HG03066 (cell line): ENCODE results near the gene SHB.
"Not testable (repeated sequence)": the region's sequence is repeated elsewhere in the genome, so short reads cannot be mapped to it uniquely, and the experiment has no call there.

Experiments
- ATAC-seq: cut with Tn5 transposase; IDR thresholded peaks from one replicate; pipeline ENCODE4 v1.9.1; 2021; ENCODE audit warnings: low read depth; ENCODE audit not compliant: unreplicated experiment

Gene SHB

GRCh38 chr9:37909836-37910235 is 159.2 kb downstream of the SHB start:
- not testable (repeated sequence) for ATAC-seq

GRCh38 chr9:37909326-37909725 is 159.7 kb downstream of the SHB start:
- ATAC-seq = no peak

- ATAC-seq = no peak
Measured at GRCh38 chr9:37908698-37909186, 160.3 kb downstream of the SHB start.

GRCh38 chr9:37908283-37908682 is 160.7 kb downstream of the SHB start:
- no peak for ATAC-seq

GRCh38 chr9:37906312-37907239 is 162.5 kb downstream of the SHB start:
- no peak for ATAC-seq

GRCh38 chr9:37905776-37906175 is 163.3 kb downstream of the SHB start:
- no peak for ATAC-seq

GRCh38 chr9:37905131-37905505 is 163.9 kb downstream of the SHB start:
- no peak for ATAC-seq

- ATAC-seq = no peak
Measured at GRCh38 chr9:37904445-37905130, 164.4 kb downstream of the SHB start.

- ATAC-seq = peak; percentile 84
Measured at GRCh38 chr9:37903647-37904444, 165.2 kb downstream of the SHB start, which contains the start of gene SLC25A51. Gene SLC25A51 (minus strand): TSS chr9:37904127. CDS start chr9:37888550, 15,577 bp downstream.

- peak; percentile 16 for ATAC-seq
Measured at GRCh38 chr9:37902796-37903646, 166.0 kb downstream of the SHB start.

GRCh38 chr9:37902131-37902530 is 166.9 kb downstream of the SHB start:
- no peak for ATAC-seq

GRCh38 chr9:37899041-37899440 is 170.0 kb downstream of the SHB start:
- no peak for ATAC-seq

GRCh38 chr9:37897665-37898064 is 171.4 kb downstream of the SHB start:
- no peak for ATAC-seq

GRCh38 chr9:37892063-37892462 is 177.0 kb downstream of the SHB start:
- ATAC-seq = no peak

GRCh38 chr9:37891042-37891441 is 178.0 kb downstream of the SHB start:
- not testable (repeated sequence) for ATAC-seq

- no peak for ATAC-seq
Measured at GRCh38 chr9:37889536-37889935, 179.5 kb downstream of the SHB start.

- not testable (repeated sequence) for ATAC-seq
Measured at GRCh38 chr9:37887977-37888583, 180.9 kb downstream of the SHB start.

- ATAC-seq = no peak
Measured at GRCh38 chr9:37880916-37881479, 188.0 kb downstream of the SHB start.

GRCh38 chr9:37876376-37876775 is 192.7 kb downstream of the SHB start:
- no peak for ATAC-seq
